ENCODE measurements around the gene SLIT1.

The SLIT1 gene

GRCh38 chr10:97038688-97039087 lies 147.1 kb downstream of the SLIT1 start:
- Histone ChIP-seq H4K8ac (ENCODE audit: low read depth, low read length) (no peak overlapping the region), H3K36me3 (replicated peaks in 1 of 2; ENCODE audit: control insufficient read depth in 2 of 2, insufficient read depth in 2 of 2, low read length in 2 of 2) (no peaks in the 10 kb centered on the region), H4K91ac (ENCODE audit: low read depth, low read length, poor library complexity) (no peak overlapping the region), H3K4me1 (ENCODE audit: control insufficient read depth in 2 of 2, insufficient read depth in 1 of 2, low read depth in 1 of 2, low read length in 2 of 2) (peaks cover 3 to 8% of the 10 kb centered on the region in 2 donors), H3K4me3 (ENCODE audit: low read length in 2 of 2) (no peak overlapping the region), H2BK120ac (ENCODE audit: low read depth, low read length) (no peak overlapping the region), H3K4ac (ENCODE audit: low read length) (no peak overlapping the region), H2BK5ac (ENCODE audit: low read length) (no peak overlapping the region), H3K27me3 (ENCODE audit: control insufficient read depth in 3 of 3, insufficient read depth in 3 of 3, low read depth in 1 of 3, low read length in 3 of 3) (peaks cover 0 to 5% (median 0%) of the 10 kb centered on the region in 3 experiments), H2BK12ac (ENCODE audit: low read length) (no peak overlapping the region), H3K23ac (ENCODE audit: low read depth, low read length, poor library complexity) (no peak overlapping the region), H3K27ac (replicated peaks; ENCODE audit: low read length) (no peak overlapping the region), H3K4me2 (ENCODE audit: insufficient read depth, low read length, poor library complexity, severe bottlenecking) (no peak overlapping the region), H2AK5ac (ENCODE audit: low read depth, low read length) (no peak overlapping the region), H2BK15ac (ENCODE audit: low read length) (peak overlapping the region; percentile 98), H3K9me3 (replicated peaks in 1 of 2; ENCODE audit: control insufficient read depth in 2 of 2, insufficient read depth in 1 of 2, low read depth in 1 of 2, low read length in 2 of 2) (no peaks in the 10 kb centered on the region), H3K18ac (ENCODE audit: low read length) (peak overlapping the region; percentile 13), H2AFZ (ENCODE audit: low read length) (no peak overlapping the region), H3K14ac (ENCODE audit: low read length) (peak overlapping the region; percentile 59), H3K9ac (ENCODE audit: low read depth, low read length, poor library complexity) (peak overlapping the region; percentile 66), H3K79me1 (ENCODE audit: low read depth, low read length) (no peaks in the 10 kb centered on the region)
- no peak for DNase-seq (ENCODE audit: low spot score)
- WGBS, 2 donors (ENCODE audit: extremely low coverage in 2 of 2, insufficient read length in 2 of 2, insufficient replicate concordance in 1 of 2) = no CpG with 5 or more reads among the region's 7 CpGs

GRCh38 chr10:97037365-97038361 lies 148.1 kb downstream of the SLIT1 start:
- H3K4me2 ChIP-seq (ENCODE audit: insufficient read depth, low read length, poor library complexity, severe bottlenecking) = peak overlapping the region; percentile 37
- no peak overlapping the region for H3K27ac ChIP-seq (replicated peaks; ENCODE audit: low read length)
- H3K27me3 ChIP-seq (ENCODE audit: control insufficient read depth in 3 of 3, insufficient read depth in 3 of 3, low read depth in 1 of 3, low read length in 3 of 3) = peaks cover 0 to 5% (median 0%) of the 10 kb centered on the region in 3 experiments
- H2BK120ac ChIP-seq (ENCODE audit: low read depth, low read length) = peak overlapping the region; percentile 82
- peak overlapping the region; percentile 79 for H2AFZ ChIP-seq (ENCODE audit: low read length)
- peak overlapping the region; percentile 42 for H2BK12ac ChIP-seq (ENCODE audit: low read length)
- no peak overlapping the region for H2BK5ac ChIP-seq (ENCODE audit: low read length)
- H4K91ac ChIP-seq (ENCODE audit: low read depth, low read length, poor library complexity) = peak overlapping the region; percentile 41
- no peak overlapping the region for H3K14ac ChIP-seq (ENCODE audit: low read length)
- peak overlapping the region; percentile 98 for H2BK15ac ChIP-seq (ENCODE audit: low read length)
- H3K23ac ChIP-seq (ENCODE audit: low read depth, low read length, poor library complexity) = peak overlapping the region; percentile 90
- H4K8ac ChIP-seq (ENCODE audit: low read depth, low read length) = peak overlapping the region; percentile 24
- H3K79me1 ChIP-seq (ENCODE audit: low read depth, low read length) = no peaks in the 10 kb centered on the region
- DNase-seq (ENCODE audit: low spot score) = peak; percentile 82
- H2AK5ac ChIP-seq (ENCODE audit: low read depth, low read length) = peak overlapping the region; percentile 68
- no peaks in the 10 kb centered on the region for H3K36me3 ChIP-seq (replicated peaks in 1 of 2; ENCODE audit: control insufficient read depth in 2 of 2, insufficient read depth in 2 of 2, low read length in 2 of 2)
- H3K4me1 ChIP-seq (ENCODE audit: control insufficient read depth in 2 of 2, insufficient read depth in 1 of 2, low read depth in 1 of 2, low read length in 2 of 2) = peaks cover 4 to 10% of the 10 kb centered on the region in 2 donors
- peak overlapping the region; percentile 66 for H3K9ac ChIP-seq (ENCODE audit: low read depth, low read length, poor library complexity)
- no peak overlapping the region for H3K4ac ChIP-seq (ENCODE audit: low read length)
- peak overlapping the region; percentile 92 for H3K18ac ChIP-seq (ENCODE audit: low read length)
- H3K9me3 ChIP-seq (replicated peaks in 1 of 2; ENCODE audit: control insufficient read depth in 2 of 2, insufficient read depth in 1 of 2, low read depth in 1 of 2, low read length in 2 of 2) = no peaks in the 10 kb centered on the region
- WGBS, 2 donors (ENCODE audit: extremely low coverage in 2 of 2, insufficient read length in 2 of 2, insufficient replicate concordance in 1 of 2) = no CpG with 5 or more reads among the region's 30 CpGs
- peak overlapping the region in 1 of 2 donors; percentile 14 for H3K4me3 ChIP-seq (ENCODE audit: low read length in 2 of 2)

- Histone ChIP-seq H3K36me3 (replicated peaks in 1 of 2; ENCODE audit: control insufficient read depth in 2 of 2, insufficient read depth in 2 of 2, low read length in 2 of 2) (no peaks in the 10 kb centered on the region), H2BK120ac (ENCODE audit: low read depth, low read length) (peak overlapping the region; percentile 77), H4K8ac (ENCODE audit: low read depth, low read length) (no peak overlapping the region), H3K27ac (replicated peaks; ENCODE audit: low read length) (no peak overlapping the region), H2AK5ac (ENCODE audit: low read depth, low read length) (peak overlapping the region; percentile 33), H2BK12ac (ENCODE audit: low read length) (no peak overlapping the region), H4K91ac (ENCODE audit: low read depth, low read length, poor library complexity) (no peak overlapping the region), H3K23ac (ENCODE audit: low read depth, low read length, poor library complexity) (no peak overlapping the region), H3K4me2 (ENCODE audit: insufficient read depth, low read length, poor library complexity, severe bottlenecking) (no peak overlapping the region), H3K27me3 (ENCODE audit: control insufficient read depth in 3 of 3, insufficient read depth in 3 of 3, low read depth in 1 of 3, low read length in 3 of 3) (peaks cover 0 to 10% (median 5%) of the 10 kb centered on the region in 3 experiments), H3K4me3 (ENCODE audit: low read length in 2 of 2) (no peak overlapping the region), H3K18ac (ENCODE audit: low read length) (peak overlapping the region; percentile 44), H3K9me3 (replicated peaks in 1 of 2; ENCODE audit: control insufficient read depth in 2 of 2, insufficient read depth in 1 of 2, low read depth in 1 of 2, low read length in 2 of 2) (no peaks in the 10 kb centered on the region), H3K4me1 (ENCODE audit: control insufficient read depth in 2 of 2, insufficient read depth in 1 of 2, low read depth in 1 of 2, low read length in 2 of 2) (peaks cover 6 to 11% of the 10 kb centered on the region in 2 donors), H3K79me1 (ENCODE audit: low read depth, low read length) (no peaks in the 10 kb centered on the region), H3K14ac (ENCODE audit: low read length) (no peak overlapping the region), H2BK5ac (ENCODE audit: low read length) (no peak overlapping the region), H2AFZ (ENCODE audit: low read length) (no peak overlapping the region), H3K9ac (ENCODE audit: low read depth, low read length, poor library complexity) (no peak overlapping the region), H3K4ac (ENCODE audit: low read length) (no peak overlapping the region), H2BK15ac (ENCODE audit: low read length) (no peak overlapping the region)
- WGBS, 2 donors (ENCODE audit: extremely low coverage in 2 of 2, insufficient read length in 2 of 2, insufficient replicate concordance in 1 of 2) = no CpG with 5 or more reads among the region's 18 CpGs
- DNase-seq (ENCODE audit: low spot score) = no peak
Observed at GRCh38 chr10:97034958-97035769, 150.6 kb downstream of the SLIT1 start.
